Activated CD4-positive, alpha-beta T cell treated with anti-CD3 and anti-CD28 coated beads for 1 hour (primary cell): ENCODE measurements around the gene TRAF3IP3.

ENCODE experiments used
- DNase-seq: peaks from one replicate; pipeline ENCODE4 v3.0.0-alpha.2; 2020

Gene TRAF3IP3, protein sequence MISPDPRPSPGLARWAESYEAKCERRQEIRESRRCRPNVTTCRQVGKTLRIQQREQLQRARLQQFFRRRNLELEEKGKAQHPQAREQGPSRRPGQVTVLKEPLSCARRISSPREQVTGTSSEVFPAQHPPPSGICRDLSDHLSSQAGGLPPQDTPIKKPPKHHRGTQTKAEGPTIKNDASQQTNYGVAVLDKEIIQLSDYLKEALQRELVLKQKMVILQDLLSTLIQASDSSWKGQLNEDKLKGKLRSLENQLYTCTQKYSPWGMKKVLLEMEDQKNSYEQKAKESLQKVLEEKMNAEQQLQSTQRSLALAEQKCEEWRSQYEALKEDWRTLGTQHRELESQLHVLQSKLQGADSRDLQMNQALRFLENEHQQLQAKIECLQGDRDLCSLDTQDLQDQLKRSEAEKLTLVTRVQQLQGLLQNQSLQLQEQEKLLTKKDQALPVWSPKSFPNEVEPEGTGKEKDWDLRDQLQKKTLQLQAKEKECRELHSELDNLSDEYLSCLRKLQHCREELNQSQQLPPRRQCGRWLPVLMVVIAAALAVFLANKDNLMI

GRCh38 chr1:209755926-209756614 is at the start of gene TRAF3IP3:
TRAF3IP3 (plus strand) TSS chr1:209756053; CDS start chr1:209760040, 3,987 bp downstream.
- DNase-seq, result peak; percentile 63

- DNase-seq, result no peak
Observed at GRCh38 chr1:209706622-209707021, 49.2 kb upstream of the TRAF3IP3 start.

- no peak for DNase-seq
Observed at GRCh38 chr1:209707308-209707707, 48.5 kb upstream of the TRAF3IP3 start.

GRCh38 chr1:209708297-209708696 is 47.6 kb upstream of the TRAF3IP3 start:
- no peak for DNase-seq

GRCh38 chr1:209710093-209710492 is 45.8 kb upstream of the TRAF3IP3 start:
- DNase-seq, result no peak

DNA sequence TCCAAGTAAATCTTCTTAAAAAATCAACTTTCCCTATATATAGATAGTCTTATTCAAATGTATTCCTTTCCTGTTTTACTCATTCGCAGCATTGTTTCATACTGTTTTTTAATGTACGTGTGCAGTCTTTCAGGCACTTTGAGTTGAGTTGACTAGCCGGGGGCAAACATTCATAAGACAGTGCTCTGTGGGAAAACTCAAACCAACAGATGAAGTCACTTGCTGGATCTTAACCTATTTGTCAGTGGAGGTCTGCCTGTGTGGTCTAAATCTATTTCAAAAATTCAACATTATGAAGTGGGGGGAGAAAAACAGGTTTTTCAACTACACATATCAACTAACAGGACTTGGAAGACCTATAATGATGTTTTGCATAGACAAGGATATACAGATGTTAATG is 45.0 kb upstream of the TRAF3IP3 start:
- no peak for DNase-seq

GRCh38 chr1:209714338-209714737 is 41.5 kb upstream of the TRAF3IP3 start:
- no peak for DNase-seq

GRCh38 chr1:209715314-209715713 is 40.5 kb upstream of the TRAF3IP3 start:
- DNase-seq, result no peak

DNA sequence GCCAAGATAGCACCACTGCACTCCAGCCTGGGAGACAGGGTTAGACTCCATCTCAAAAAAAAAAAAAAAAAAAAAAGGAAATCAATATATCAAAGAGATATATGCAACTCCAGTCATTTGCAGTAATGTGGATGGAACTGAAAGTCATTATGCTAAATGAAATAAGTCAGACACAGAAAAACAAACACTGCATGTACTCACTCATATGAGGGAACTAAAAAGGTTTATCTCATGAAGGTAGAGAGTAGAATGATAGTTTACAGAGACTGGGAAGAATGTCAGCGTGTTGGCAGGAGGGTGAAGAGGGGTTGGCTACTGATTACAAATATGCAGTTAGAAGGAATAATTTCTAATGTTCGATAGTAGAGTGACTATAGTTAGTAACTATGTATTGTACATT is 38.0 kb upstream of the TRAF3IP3 start:
- DNase-seq, result no peak

- DNase-seq, result no peak
Observed at GRCh38 chr1:209720326-209720725, 35.5 kb upstream of the TRAF3IP3 start.

GRCh38 chr1:209720826-209721225 is 35.0 kb upstream of the TRAF3IP3 start:
- no peak for DNase-seq

GRCh38 chr1:209721323-209721722 is 34.5 kb upstream of the TRAF3IP3 start:
- DNase-seq, result no peak

- no peak for DNase-seq
Observed at GRCh38 chr1:209723265-209723664, 32.6 kb upstream of the TRAF3IP3 start.

GRCh38 chr1:209723756-209724693 is 31.8 kb upstream of the TRAF3IP3 start:
- DNase-seq, result no peak

DNA sequence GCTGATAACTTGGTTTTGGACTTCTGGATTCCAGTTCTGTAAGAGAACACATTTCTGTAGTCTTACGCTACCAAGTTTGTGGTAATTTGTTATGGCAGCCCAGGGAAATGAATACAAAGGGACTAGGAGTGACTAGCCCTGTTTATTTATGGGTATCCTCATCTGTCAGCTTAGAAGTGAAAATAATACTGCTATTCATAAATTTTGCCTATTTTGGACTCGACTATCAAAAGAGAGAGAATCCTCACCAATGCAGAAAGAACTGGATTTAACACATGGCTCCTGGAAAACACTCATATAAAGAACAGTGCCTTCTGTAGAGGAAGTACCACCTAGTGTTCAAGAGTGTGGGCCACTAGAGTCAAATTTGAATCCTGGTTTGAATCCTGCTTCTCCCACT is 28.6 kb upstream of the TRAF3IP3 start:
- no peak for DNase-seq

DNA sequence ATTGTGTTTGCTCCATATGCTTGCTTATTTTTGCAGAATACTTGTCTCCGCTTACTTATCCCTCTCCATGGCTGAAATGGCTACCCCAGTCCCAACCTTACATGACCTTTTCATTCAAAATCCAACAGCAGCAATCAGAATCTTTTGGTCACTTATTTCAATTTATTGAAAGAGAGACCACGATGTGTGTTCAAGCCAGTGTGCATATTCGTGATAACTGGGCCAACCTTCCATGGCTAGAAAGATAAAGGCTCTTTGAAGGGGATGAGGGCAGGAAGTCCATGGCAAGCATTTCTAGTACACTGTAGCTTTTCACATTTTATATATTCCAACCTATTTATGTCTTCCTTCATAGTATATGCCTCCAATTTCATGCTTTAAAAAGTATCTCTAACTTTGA is 28.1 kb upstream of the TRAF3IP3 start:
- no peak for DNase-seq

GRCh38 chr1:209728466-209728865 is 27.4 kb upstream of the TRAF3IP3 start:
- no peak for DNase-seq

GRCh38 chr1:209729436-209729835 is 26.4 kb upstream of the TRAF3IP3 start:
- DNase-seq, result no peak

- no peak for DNase-seq
Observed at GRCh38 chr1:209732725-209733124, 23.1 kb upstream of the TRAF3IP3 start.

DNA sequence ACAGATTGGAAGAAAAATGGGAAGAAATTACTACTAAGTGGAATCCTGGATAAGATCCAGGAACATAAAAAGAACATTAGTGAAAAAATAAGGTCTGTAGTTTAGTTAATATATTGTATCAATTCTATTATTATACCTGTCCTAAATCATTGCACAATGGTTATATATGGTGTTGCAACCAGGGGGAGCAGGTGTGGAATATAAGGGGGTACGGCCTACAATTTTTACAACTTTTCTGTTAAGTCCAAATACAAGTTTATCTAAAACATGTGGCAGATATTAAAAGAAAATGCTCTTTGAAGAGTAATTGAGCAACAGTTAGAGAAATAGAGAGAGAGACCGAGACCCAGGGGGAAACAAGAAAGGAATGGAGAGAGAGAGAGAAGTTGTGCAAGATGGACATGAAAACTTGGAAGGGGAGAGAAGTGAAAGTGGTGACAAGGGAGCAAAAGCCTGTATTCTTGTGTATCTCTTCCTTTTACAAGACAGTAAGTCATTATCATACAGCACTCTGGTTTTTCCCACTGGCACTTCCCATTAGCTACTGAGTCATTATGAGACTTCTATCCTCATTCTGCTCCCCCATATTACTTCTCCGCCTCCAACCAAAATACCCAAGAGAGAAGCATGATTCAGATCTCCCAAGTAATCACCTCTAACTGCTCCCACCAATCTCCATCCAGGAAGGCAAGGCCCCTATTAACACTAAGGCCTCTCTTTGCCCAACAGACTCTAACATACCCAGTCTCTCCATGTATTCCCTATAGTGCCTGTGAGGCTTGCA is 22.3 kb upstream of the TRAF3IP3 start:
- DNase-seq, result no peak

DNA sequence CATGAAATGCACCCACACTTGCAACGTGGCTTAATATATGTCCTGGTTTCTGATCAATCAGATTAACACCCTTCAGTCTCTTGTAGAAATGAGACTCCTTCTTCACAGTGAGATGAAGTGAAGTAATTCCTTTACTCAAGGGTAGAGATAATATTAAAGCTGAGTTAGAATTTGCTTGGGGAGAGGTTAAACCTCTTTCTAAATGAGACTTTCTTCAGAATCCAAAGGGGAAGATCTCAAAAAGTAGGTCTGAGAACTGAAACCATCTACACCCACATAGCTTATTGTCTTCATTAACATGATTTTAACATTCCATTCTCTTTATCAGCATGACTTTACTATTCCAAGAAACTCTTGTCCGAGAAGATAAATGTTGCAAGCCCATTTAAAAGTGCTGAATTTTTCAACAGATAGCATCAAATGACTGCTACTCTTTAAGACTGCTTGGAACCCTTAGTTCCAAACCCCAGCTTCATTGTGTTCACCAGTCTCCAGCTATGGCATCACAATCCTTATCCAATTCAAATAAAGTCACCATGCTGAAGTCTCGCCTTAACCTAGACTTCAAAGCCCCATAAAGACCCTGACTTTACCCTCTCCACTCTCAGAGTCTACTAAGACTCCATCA is 19.2 kb upstream of the TRAF3IP3 start:
- DNase-seq, result no peak

- no peak for DNase-seq
Observed at GRCh38 chr1:209737118-209737505, 18.7 kb upstream of the TRAF3IP3 start.
